ENCODE results near the gene EPB41. TPM values are rescaled to one million over a fixed set of nuclear protein-coding genes. Genes with fewer than 3 reads are reported as not detected.
"Not testable (repeated sequence)": the region's sequence is repeated elsewhere in the genome, so short reads cannot be mapped to it uniquely, and the experiment has no call there.

EPB41 gene
- polyA plus RNA-seq (ENCODE audit: insufficient read length in 3 of 3) = 10 to 100 TPM; 49.9 to 60.8 (median 60.1) TPM
- long read RNA-seq, donor 1, partial matches to known transcripts = 78 of 78 reads
- long read RNA-seq, donor 1, other reads (novel, unspliced or antisense) = 0 of 78 reads
- long read RNA-seq, donor 2 = 0 reads
- long read RNA-seq, donor 3 = 0 reads
- long read RNA-seq, donor 4 = 0 reads
- long read RNA-seq, donor 5 = 0 reads
- long read RNA-seq, donor 6 = 0 reads
- long read RNA-seq, donor 7, full-length matches to known transcripts = 2 of 2 reads
- long read RNA-seq, donor 7, partial matches to known transcripts = 0 of 2 reads
- long read RNA-seq, donor 7, other reads (novel, unspliced or antisense) = 0 of 2 reads
- long read RNA-seq, donor 8, full-length matches to known transcripts = 1 of 10 reads
- long read RNA-seq, donor 8, partial matches to known transcripts = 9 of 10 reads
- long read RNA-seq, donor 8, other reads (novel, unspliced or antisense) = 0 of 10 reads
- long read RNA-seq, donor 9, full-length matches to known transcripts = 2 of 2 reads
- long read RNA-seq, donor 9, partial matches to known transcripts = 0 of 2 reads
- long read RNA-seq, donor 9, other reads (novel, unspliced or antisense) = 0 of 2 reads
- long read RNA-seq, donor 10, full-length matches to known transcripts = 1 of 1 reads
- long read RNA-seq, donor 10, partial matches to known transcripts = 0 of 1 reads
- long read RNA-seq, donor 10, other reads (novel, unspliced or antisense) = 0 of 1 reads
- long read RNA-seq, donor 11, full-length matches to known transcripts = 3 of 78 reads
- long read RNA-seq, donor 11, partial matches to known transcripts = 22 of 78 reads
- long read RNA-seq, donor 11, other reads (novel, unspliced or antisense) = 53 of 78 reads
- long read RNA-seq, donor 12, full-length matches to known transcripts = 2 of 2 reads
- long read RNA-seq, donor 12, partial matches to known transcripts = 0 of 2 reads
- long read RNA-seq, donor 12, other reads (novel, unspliced or antisense) = 0 of 2 reads
- long read RNA-seq, donor 13, full-length matches to known transcripts = 2 of 2 reads
- long read RNA-seq, donor 13, partial matches to known transcripts = 0 of 2 reads
- long read RNA-seq, donor 13, other reads (novel, unspliced or antisense) = 0 of 2 reads
- long read RNA-seq, donor 14 = 0 reads
- long read RNA-seq, donor 15 = 0 reads
- long read RNA-seq, donor 16, full-length matches to known transcripts = 3 of 3 reads
- long read RNA-seq, donor 16, partial matches to known transcripts = 0 of 3 reads
- long read RNA-seq, donor 16, other reads (novel, unspliced or antisense) = 0 of 3 reads

DNA sequence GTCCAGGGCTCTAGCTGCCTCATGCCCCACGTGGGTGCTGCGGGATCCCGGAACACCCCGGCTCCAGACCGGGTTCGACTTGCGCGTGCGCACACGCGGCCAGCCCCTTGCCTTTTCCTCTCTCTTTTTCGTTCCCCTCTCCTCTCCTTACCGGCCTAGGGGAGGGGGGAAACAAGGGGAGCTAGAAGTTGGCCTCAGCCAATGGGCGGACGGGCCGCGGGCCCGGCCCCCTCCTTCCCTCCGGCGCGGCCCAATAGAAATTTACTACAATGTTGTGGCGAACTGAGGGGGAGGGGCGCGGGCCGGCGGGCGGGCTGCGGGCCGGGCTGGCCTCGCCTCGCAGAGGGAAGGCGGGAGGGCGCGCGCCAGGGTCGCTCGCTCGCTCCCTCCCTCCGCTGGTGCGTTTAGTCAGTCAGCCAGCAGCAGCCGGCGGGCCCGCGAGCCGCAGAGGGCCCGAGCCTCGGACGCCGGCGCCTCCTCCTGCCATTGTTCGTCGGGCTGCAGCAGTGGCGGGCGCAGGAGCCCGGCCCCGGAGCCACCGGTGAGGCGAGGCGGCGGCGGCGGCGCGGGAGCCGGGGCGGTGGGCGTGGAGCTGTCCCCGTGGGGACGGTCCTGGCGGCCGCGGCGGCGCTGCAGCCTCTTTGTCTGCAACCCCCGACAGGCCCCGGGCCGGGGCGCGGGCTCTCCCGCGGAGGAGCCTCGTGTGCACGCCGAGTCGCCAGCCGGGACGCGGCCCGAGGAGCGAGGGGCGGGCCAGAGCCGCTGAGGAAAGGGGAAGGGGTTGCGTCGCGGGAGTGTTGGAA, at the start of gene EPB41:
Gene EPB41 (plus strand): TSS at position 342 of the 803 bp plus-strand sequence. CDS start 72,869 bp downstream, outside the sequence.
- peak; percentile 97 for DNase-seq

DNA sequence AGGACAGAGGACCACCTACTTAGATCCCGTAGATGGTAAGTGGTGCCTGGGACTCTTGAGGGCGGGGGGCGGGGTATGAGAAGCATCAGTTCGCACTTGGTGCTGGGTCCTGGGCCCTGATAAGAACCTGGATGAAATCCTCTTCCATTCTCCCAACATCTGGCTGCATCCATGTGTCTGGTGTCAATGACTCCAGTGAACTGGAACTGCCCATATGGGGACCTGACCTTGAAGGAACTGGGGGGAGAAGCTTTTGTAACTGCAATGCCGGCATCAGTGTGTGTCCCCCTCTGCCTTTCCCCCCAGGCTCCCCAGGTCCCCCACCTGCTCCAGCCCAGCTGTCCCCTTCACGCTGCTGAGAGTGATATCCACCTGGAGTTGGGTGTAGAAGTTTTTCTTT, 49.7 kb upstream of the EPB41 start:
- no peak for DNase-seq

DNA sequence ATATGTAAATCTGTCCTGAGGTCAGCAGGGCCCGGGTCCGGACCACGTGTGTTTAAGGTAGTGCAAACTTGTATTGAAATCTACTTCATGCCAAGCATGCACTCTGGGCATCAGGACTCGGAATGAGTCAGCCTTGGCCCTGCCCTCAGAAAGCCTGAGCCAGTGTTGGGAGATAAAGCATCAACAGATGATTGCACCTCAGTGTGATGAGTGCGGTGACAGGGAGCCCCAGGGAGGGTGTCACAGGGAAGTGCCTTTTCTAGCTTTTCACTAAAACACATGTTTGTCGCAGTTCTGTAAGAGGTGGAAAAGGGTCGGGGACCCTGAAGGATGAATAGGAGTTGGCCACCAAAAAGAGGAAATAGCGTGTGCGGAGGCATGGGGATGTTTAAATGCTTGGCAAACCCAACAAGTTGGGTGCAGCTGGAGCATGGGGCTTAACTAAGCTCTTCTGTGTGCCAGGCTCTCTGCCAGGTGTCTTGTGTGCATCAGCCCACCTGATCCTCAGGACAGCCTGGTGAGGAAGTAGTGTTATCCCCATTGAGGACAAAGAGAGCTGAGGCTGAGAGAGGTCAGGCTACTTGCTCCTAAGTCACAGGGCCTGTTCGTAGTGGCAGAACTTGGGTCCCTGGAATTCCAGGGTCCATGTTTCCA, 48.2 kb upstream of the EPB41 start:
- no peak for DNase-seq

DNA sequence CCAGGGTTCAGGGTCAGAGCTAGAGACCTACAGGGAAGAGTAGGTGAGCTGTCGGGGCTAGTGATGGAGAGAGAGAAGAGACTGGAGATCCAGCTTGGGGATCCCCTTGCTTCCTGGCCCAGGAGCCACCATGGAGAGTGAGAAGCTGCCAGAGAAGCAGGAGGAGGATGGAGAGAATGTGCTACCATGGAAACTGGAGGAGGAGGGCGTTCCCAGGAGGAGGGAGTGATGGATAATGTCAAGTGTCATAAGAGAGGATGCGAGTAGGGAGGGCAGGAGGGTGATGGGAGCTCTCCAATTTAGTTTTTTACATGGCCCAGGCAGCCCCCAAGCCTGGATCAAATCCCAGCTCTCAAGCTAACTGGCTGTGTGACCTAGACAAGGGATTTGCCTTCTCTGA, 46.5 kb upstream of the EPB41 start:
- DNase-seq = no peak

DNA sequence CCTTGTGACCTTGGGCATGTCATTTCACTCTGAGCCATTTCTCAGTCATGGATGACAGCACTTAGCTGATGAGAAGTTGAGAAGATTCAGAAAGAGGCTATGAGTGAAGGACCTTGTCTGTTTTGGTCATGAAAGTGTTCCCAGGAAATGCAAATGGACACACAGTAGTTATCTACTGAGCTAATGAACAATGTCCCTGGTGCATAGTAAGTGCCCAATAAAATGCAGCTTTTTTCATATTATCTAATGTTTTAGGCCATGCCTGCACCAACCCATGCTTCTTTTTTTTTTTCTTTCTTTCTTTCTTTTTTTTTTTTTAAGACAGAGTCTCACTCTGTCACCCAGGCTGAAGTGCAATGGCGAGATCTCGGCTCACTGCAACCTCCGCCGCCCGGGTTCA, 44.4 kb upstream of the EPB41 start:
- DNase-seq = no peak

DNA sequence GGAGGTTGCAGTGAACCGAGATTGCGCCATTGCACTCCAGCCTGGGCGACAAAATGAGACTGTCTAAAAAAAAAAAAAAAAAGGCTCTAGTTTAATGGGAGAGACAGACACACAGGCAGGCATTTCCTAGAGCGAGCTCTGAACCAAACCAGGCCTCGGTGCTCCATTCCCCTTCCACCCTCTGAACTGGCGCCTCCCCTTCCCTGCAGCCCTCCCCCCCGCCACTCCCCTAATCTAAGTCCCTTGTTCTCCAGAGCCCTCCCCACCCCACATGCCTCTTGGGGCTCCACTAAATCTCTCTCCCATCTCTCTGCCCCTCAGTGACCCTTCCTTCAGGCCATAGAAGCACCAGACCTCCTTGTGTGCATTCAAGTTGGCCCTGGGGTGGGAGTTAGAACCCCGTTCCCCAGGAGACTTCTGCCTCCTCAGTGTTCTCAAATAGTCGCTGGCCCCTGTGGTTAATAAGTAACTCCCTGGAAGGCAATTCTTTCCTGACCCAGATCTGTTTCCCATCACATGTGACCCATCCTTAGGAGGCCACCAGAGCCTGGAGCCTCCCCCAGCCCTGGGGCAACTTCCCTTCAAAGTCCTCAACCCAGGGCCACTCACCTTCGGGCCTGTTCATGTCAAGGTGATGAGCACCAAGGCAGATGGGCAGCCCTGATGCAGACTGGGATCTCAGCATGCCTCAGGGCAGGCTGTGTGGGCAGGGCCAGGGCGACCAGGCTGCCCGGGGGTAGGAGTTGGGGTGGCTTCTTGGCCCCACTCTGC, 42.6 kb upstream of the EPB41 start:
- DNase-seq = no peak

DNA sequence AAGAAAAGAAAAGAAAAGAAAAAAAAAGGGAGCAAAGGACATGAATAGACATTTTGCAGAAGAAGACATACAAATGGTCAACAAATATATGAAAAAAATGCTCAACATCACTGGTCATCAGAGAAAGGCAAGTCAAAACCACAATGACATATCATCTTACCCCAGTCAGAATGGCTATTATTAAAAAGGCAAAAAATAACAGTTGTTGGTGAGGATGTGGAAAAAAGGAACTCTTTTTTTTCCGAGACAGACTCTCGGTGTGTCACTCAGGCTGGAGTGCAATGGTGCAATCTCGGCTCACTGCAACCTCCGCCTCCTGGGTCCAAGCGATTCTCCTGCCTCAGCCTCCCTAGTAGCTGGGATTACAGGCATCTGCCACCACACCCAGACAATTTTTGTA, 39.2 kb upstream of the EPB41 start:
- not testable (repeated sequence) for DNase-seq

DNA sequence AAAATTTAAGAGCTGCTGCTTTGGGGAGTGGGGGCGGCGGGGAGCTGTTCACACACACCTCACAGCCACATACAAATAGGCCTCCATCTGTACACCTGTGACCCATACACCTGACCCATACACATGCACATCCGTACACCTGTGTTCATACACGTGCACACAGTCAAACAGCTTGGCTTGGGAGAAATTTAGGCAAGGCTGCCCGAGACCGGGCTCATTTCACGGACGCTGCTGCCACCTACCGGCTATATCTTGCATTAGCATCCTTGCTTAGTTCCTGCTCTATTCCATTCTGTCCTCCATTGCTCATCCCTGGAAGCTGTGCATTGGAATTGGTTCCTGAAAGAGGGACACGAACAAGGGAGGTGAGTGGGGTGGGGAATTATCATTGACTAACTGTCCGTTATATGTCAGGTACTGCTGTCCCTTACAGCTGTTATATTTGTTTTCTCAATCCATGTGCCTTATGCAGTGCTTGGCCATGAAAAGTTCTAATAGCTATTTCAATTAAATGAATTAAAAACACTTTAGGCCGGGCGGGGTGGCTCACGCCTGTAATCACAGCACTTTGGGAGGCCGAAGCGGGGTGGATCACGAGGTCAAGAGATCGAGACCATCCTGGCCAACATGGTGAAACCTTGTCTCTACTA, 37.1 kb upstream of the EPB41 start:
- peak; percentile 76 for DNase-seq

DNA sequence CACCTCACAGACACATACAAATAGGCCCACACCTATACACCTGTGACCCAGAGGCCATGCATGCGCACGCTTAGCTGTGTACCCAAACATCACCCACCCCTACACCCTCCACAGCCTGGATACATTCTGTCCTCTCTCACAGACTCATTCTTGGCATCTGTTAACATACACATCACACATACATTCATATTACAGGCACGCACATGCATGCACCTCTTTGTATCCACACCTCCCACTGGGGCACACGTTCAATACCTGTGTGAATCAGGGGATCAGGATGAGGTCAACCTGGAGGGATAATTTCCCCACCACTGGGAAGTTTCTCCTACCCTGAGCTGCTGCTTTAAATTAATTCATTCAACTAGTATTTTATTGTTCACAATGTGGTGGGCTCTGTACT, 35.6 kb upstream of the EPB41 start:
- DNase-seq = no peak

DNA sequence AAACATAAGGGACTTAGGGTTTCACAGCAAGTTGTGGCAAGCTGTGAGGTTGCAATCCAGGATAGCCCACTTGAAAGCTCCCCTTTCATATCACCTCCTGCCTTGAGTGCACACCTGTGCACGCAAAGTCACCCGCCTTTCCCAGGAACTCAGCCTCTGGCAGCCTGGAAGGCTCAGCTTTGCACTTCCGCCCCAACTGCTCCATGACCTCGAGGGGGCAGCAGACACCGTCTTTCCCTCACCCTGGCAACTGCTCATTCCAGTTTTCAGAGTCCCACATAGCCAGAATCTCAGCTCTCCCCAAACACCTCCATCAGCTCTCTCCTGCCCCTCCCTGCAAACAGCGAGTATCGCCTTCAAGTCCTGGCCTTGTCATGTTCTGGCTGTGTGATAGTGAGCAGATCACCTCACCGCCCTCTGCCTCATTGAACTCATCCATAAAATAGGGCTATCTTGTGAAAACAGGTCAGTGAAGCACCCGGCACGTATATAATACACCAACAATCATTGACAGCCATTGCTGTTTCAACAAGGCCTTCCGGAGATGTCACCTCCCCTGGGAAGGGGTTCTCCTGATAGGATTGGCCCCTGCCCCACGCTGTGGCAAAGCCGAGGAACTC, 32.2 kb upstream of the EPB41 start:
- DNase-seq = peak; percentile 86

DNA sequence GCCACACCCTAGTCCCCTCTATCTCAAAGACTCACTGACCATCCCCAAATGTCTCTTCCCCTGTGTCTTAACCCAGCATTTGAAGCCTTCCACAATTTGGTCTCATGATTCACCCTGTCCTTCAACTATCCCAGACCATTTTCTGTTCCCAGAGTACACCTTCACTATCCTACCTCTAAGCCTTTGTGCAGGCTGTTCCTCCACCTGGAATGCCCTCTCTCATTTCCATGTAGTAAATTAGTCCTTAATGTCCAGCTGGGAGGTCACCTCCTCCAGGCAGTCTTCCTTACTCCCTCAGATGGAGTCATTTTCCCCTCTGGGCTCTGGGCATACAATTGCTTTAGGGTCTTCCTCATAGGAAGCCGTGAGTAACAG, 31.1 kb upstream of the EPB41 start:
- no peak for DNase-seq

DNA sequence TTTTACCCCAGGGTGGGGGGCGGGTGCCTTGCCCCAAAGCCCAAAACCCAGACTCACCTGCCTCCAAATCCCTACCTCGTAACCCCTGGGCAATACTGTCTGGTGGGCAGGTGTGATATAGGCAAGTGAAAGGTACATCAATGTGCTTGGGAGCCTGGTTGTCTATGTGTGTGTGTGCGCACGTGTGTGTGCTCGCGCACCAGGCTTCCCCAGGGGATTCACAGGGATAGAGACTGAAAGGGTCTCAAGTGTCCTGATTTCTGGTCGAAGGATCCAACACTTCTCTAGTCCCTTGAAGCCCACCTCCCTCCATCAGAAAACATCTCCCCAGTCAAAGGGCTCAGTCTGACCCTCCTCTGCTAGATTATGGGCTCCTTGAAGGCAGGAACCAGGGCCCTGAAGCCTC, 28.9 kb upstream of the EPB41 start:
- no peak for DNase-seq

DNA sequence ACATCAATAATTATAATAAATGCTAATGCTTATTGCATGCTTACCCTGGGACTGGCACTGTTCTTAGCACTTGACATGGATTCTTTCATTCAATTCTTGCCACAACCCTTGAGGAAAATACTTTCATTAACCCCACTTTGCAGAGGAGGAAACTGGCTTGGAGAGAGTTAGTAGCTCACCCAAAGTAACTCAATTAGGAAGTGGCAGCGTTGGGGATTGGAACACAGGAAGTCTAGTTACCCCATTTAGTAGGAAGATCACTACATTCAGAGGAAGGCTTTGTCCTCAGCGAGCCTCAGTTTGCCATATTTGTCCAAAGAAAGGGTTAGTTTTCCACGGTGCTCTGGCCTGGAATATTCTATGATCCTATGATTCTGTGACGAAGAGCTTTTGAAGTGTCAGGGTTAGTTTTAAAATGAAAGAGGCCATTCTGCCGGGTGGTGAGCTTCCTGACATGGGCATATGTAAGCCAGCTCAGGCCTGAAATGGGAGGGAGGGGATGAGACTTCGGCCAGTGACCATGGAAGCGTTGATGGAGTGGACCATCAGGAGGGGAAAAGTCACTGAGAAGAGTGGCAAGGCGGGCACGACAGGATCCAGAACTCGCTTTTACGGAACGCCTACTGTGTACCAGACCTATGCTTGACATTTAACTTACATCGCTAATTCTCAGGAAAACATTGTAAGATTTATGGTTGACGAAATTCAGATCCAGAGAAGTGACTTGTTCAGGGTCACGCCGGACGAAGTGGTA, 28.2 kb upstream of the EPB41 start:
- no peak for DNase-seq

DNA sequence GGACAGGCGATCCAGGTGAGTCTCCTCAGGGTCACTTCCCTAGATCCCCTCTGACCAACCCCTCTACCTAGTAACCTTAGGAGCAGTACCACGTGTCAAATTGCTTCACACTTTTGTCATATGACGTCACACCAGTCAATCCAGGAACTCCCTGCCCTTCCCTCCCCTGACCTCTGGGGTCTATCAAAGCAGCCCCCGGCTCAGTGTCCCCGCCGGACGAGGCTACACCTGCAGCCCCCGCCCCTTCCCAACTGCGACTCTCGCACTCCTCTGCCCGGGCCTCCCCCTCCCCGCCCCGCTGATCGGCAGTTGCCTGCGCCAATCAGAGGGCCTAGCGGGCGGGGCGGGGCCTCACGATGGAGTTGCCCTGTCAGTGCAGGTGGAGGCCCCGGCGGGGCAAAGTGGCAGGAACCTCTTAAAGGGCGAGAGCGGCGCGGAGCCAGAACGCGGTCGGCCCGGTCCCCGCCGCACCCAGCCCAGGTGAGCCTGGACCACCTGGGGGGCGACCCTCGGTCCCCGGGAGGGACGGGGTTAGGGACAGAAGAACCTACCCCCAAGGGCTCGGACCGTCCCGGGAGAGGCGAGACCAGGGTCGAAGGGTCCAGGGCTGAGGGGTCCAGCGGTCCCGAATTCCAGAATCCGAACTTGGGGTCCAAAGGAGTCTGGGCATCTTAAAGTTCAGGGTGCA, 27.5 kb upstream of the EPB41 start:
- peak; percentile 75 for DNase-seq

DNA sequence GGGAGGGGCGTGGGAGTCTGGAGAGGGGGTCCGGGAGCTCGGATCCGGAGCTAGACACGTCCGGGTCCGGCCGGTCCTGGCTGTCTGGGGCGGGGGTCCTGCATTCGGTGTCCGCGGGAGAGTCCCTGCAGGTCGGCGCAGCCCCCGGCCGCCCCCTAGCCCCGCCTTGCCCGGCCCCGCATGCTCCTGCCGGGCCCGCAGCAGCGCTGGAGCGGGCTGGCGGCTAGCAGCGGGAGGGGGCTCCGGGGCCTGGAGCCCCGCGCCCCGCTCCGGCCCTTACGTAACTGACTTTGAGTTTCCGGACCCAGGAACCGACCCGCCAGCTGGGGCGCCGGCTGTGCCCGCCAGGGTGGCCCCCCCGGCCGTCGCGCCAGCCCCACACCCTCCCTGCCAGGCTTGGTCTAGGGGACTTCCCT, 26.9 kb upstream of the EPB41 start:
- DNase-seq = no peak

DNA sequence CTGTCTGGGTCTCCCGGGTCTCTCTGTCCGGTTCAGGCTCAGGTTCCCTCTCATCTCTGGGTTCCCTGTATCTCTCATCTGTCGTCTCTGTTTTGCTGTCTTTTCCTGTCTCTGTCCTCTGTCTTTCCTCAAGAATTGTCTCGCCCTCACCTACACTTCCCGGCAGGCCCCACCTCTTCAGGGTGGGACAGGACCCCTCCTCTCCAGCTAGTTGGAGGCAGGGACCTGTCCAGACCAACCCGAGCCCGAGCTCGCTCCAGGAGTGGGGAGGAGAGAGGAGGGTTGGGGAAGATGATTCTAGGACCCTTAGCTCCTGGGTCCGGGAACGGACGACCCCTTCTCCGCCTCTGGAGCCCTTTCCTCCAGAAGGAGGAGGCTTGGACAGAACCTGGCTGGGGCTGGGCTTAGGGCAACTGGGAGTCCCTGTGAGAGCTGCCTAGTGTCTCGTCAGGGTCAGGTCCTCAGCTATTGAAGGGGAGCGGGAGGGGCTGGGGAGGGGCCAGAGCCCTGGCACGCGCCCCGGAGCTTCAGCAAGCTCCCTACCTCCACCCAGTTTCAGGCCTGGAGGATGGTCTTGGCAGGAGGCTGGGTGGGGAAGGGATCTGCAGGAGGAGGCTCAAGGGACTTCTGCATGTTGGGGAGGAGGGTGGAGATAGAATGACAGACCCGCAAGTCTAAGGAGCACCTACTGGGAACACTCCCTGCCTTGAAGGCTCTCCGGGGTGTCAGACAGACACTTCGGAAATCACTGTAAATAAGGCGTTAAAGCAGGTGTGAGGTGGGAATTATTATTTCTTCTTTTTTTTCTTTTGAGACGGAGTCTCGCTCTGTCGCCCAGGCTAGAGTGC, 26.3 kb upstream of the EPB41 start:
- DNase-seq = peak; percentile 35
